Neural progenitor cell (in vitro differentiated cells): Measurements from ENCODE around the gene MAPK12. TPM values are rescaled to one million over a fixed set of nuclear protein-coding genes. Genes with fewer than 3 reads are reported as not detected.
A peak's percentile ranks its signal among the peaks of the same experiment; 100 is the strongest.

ENCODE experiments used
- DNase-seq: peaks from one replicate; pipeline ENCODE4 v3.0.0-alpha.2; 2016; ENCODE audit warnings: low spot score
- H2AFZ ChIP-seq: fragments of 200-600 bp; sonication (generic); replicated peaks from 2 replicates; pipeline ENCODE4 v1.6.1; 2016; ENCODE audit warnings: antibody characterized with exemption
- H3F3A ChIP-seq: fragments of 200-600 bp; sonication (generic); 2 replicates; pipeline ENCODE4 v1.6.1; 2016; ENCODE audit warnings: antibody characterized with exemption, low read depth
- H3K27ac ChIP-seq: fragments of 200-600 bp; sonication (generic); 2 replicates; pipeline ENCODE4 v1.5.1; 2016; ENCODE audit warnings: mild to moderate bottlenecking
- H3K27me3 ChIP-seq: fragments of 200-600 bp; sonication (generic); 2 replicates; pipeline ENCODE4 v1.6.1; 2016; ENCODE audit warnings: mild to moderate bottlenecking, moderate library complexity
- H3K36me3 ChIP-seq: fragments of 200-600 bp; sonication (generic); 2 replicates; pipeline ENCODE4 v1.5.1; 2016
- H3K4me1 ChIP-seq: fragments of 200-600 bp; sonication (generic); 2 replicates; pipeline ENCODE4 v1.6.1; 2016; ENCODE audit warnings: mixed run types
- H3K4me2 ChIP-seq: fragments of 200-600 bp; sonication (generic); 2 replicates; pipeline ENCODE4 v1.6.1; 2016
- H3K4me3 ChIP-seq: fragments of 200-600 bp; sonication (generic); 2 replicates; pipeline ENCODE4 v1.5.1; 2016
- H3K79me2 ChIP-seq: fragments of 200-600 bp; sonication (generic); 2 replicates; pipeline ENCODE4 v1.6.1; 2016; ENCODE audit warnings: low read depth
- H3K9ac ChIP-seq: fragments of 200-600 bp; sonication (generic); 2 replicates; pipeline ENCODE4 v1.6.1; 2016
- H3K9me3 ChIP-seq: fragments of 200-600 bp; sonication (generic); 2 replicates; pipeline ENCODE4 v1.5.1; 2016; ENCODE audit warnings: low read depth
- H4K20me1 ChIP-seq: fragments of 200-600 bp; sonication (generic); 2 replicates; pipeline ENCODE4 v1.6.1; 2016; ENCODE audit warnings: low read depth
- H3K27ac Mint-ChIP-seq: 3 replicates; pipeline ENCODE4 v1.8.0; 2021; ENCODE audit warnings: mixed read lengths
- H3K27me3 Mint-ChIP-seq: 2 replicates; pipeline ENCODE4 v1.8.0; 2022; ENCODE audit warnings: low read depth, mild to moderate bottlenecking, inconsistent platforms, moderate library complexity, mixed read lengths; ENCODE audit not compliant: insufficient read depth
- H3K36me3 Mint-ChIP-seq: 3 replicates; pipeline ENCODE4 v1.8.0; 2021; ENCODE audit warnings: mixed read lengths
- H3K4me1 Mint-ChIP-seq: 3 replicates; pipeline ENCODE4 v1.8.0; 2021; ENCODE audit warnings: mixed read lengths
- H3K4me3 Mint-ChIP-seq: 3 replicates; pipeline ENCODE4 v1.8.0; 2021; ENCODE audit warnings: mild to moderate bottlenecking, moderate library complexity, mixed read lengths
- H3K9me3 Mint-ChIP-seq: 3 replicates; pipeline ENCODE4 v1.8.0; 2020; ENCODE audit warnings: mixed read lengths
- EZH2 ChIP-seq: fragments of 200-600 bp; sonication (generic); IDR thresholded peaks from 2 replicates; pipeline ENCODE4 v1.6.1; 2017; ENCODE audit warnings: antibody characterized with exemption, mild to moderate bottlenecking, moderate library complexity
- EZH2phosphoT487 ChIP-seq: fragments of 200-600 bp; sonication (generic); IDR thresholded peaks from 2 replicates; pipeline ENCODE4 v1.6.1; 2017; ENCODE audit warnings: antibody characterized with exemption
- total RNA-seq: library from RNA; depleted of rRNA; stranded (reverse); fragments of >200 nt; gene quantifications from 2 replicates; pipeline ENCODE4 v1.2.3, GENCODE V29; 2015; ENCODE audit warnings: low replicate concordance
- TF ChIP-seq, protein P1 (sequence below): fragments of 200-600 bp; sonication (generic); IDR thresholded peaks from 2 replicates; pipeline ENCODE4 v1.5.1; 2017; ENCODE audit warnings: antibody characterized with exemption, mild to moderate bottlenecking

MAPK12 gene
- total RNA-seq, 1 donor from 2014 or later, result 18.7 TPM

- Histone ChIP-seq H4K20me1 (peaks cover 41% of the 10 kb centered on the region), H3K9ac (no peak overlapping the region), H3K27ac (no peak overlapping the region), H2AFZ (no peak overlapping the region), H3K9me3 (no peaks in the 10 kb centered on the region), H3K4me1 (peaks cover 6% of the 10 kb centered on the region), H3K27me3 (no peaks in the 10 kb centered on the region), H3K36me3 (no peaks in the 10 kb centered on the region), H3K4me2 (no peak overlapping the region), H3K79me2 (no peaks in the 10 kb centered on the region), H3K4me3 (no peak overlapping the region), H3F3A (peaks cover 19% of the 10 kb centered on the region)
- H3K4me3 Mint-ChIP-seq, result no peak overlapping the region
- no peak for TF ChIP-seq EZH2phosphoT487
- H3K27me3 Mint-ChIP-seq, result peaks cover 6% of the 10 kb centered on the region
- H3K27ac Mint-ChIP-seq, result no peak overlapping the region
- no peaks in the 10 kb centered on the region for H3K36me3 Mint-ChIP-seq
- H3K4me1 Mint-ChIP-seq, result peaks cover 4% of the 10 kb centered on the region
- H3K9me3 Mint-ChIP-seq, result no peaks in the 10 kb centered on the region
- DNase-seq, result no peak
Measured at GRCh38 chr22:50253046-50253915, 8.2 kb downstream of the MAPK12 start.

GRCh38 chr22:50252082-50253045 is 9.1 kb downstream of the MAPK12 start:
- peak overlapping the region; percentile 83 for H3K4me2 ChIP-seq
- H3K4me3 Mint-ChIP-seq, result peak overlapping the region; percentile 68
- DNase-seq, result peak; percentile 83
- peaks cover 35% of the 10 kb centered on the region for H4K20me1 ChIP-seq
- no peak for TF ChIP-seq EZH2
- TF ChIP-seq, protein P1, sequence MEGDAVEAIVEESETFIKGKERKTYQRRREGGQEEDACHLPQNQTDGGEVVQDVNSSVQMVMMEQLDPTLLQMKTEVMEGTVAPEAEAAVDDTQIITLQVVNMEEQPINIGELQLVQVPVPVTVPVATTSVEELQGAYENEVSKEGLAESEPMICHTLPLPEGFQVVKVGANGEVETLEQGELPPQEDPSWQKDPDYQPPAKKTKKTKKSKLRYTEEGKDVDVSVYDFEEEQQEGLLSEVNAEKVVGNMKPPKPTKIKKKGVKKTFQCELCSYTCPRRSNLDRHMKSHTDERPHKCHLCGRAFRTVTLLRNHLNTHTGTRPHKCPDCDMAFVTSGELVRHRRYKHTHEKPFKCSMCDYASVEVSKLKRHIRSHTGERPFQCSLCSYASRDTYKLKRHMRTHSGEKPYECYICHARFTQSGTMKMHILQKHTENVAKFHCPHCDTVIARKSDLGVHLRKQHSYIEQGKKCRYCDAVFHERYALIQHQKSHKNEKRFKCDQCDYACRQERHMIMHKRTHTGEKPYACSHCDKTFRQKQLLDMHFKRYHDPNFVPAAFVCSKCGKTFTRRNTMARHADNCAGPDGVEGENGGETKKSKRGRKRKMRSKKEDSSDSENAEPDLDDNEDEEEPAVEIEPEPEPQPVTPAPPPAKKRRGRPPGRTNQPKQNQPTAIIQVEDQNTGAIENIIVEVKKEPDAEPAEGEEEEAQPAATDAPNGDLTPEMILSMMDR, result peak; percentile 72
- H2AFZ ChIP-seq, result no peak overlapping the region
- no peaks in the 10 kb centered on the region for H3K9me3 Mint-ChIP-seq
- H3K9ac ChIP-seq, result no peak overlapping the region
- peaks cover 6% of the 10 kb centered on the region for H3K4me1 ChIP-seq
- H3K9me3 ChIP-seq, result no peaks in the 10 kb centered on the region
- H3K79me2 ChIP-seq, result no peaks in the 10 kb centered on the region
- H3K27me3 Mint-ChIP-seq, result peaks cover 6% of the 10 kb centered on the region
- no peaks in the 10 kb centered on the region for H3K36me3 ChIP-seq
- peaks cover 8% of the 10 kb centered on the region for H3K4me1 Mint-ChIP-seq
- no peak overlapping the region for H3K27ac ChIP-seq
- no peaks in the 10 kb centered on the region for H3K36me3 Mint-ChIP-seq
- H3F3A ChIP-seq, result peaks cover 23% of the 10 kb centered on the region
- H3K27ac Mint-ChIP-seq, result no peak overlapping the region
- no peaks in the 10 kb centered on the region for H3K27me3 ChIP-seq
- no peak overlapping the region for H3K4me3 ChIP-seq

DNA sequence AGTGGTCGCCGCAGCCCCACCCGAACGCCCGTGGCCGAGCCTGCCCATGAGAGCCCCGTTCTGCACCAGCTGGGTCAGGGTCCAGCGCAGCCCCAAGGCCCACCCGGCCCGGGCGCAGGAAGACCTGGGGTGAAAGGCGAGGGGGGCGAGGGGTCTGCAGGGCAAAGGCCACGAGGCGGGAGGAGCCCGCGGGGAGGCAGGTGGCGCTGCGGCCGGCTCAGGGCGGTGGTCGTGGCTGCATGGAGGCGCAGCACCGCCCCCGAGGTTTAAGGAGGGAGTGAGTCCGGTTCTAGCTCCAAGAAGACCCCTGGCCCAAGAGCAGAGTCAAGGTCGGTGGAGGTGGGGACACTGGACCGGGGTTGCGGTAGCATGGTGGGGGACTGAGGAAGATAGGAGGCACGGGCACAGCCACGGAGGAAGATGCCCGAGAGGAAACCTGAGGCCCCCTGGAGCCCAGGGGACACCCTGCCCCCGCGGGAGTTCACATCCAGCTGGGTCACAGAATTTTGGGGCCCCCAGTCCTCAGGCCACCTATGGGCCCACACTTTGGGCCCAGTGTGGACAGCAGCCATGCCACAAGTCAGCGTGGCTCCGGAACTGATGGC is 9.9 kb downstream of the MAPK12 start:
- Histone ChIP-seq H3K79me2 (no peaks in the 10 kb centered on the region), H3K27me3 (no peaks in the 10 kb centered on the region), H3K4me1 (peaks cover 6% of the 10 kb centered on the region), H4K20me1 (peaks cover 30% of the 10 kb centered on the region), H3K9ac (no peak overlapping the region), H3F3A (peaks cover 28% of the 10 kb centered on the region), H3K4me3 (peak overlapping the region; percentile 63), H3K36me3 (no peaks in the 10 kb centered on the region), H3K27ac (no peak overlapping the region), H3K4me2 (peak overlapping the region; percentile 83), H2AFZ (peak overlapping the region; percentile 70), H3K9me3 (no peaks in the 10 kb centered on the region)
- TF ChIP-seq EZH2, result peak; percentile 31
- TF ChIP-seq, protein P1, result peak; percentile 21
- TF ChIP-seq EZH2phosphoT487, result no peak
- Mint-ChIP-seq H3K9me3 (no peaks in the 10 kb centered on the region), H3K4me3 (peak overlapping the region; percentile 68), H3K4me1 (peaks cover 10% of the 10 kb centered on the region), H3K27ac (no peak overlapping the region), H3K27me3 (peaks cover 6% of the 10 kb centered on the region), H3K36me3 (no peaks in the 10 kb centered on the region)
- DNase-seq, result no peak
